K562 (cell line): ENCODE results near the gene NKAPL. TPM values are rescaled to one million over a fixed set of nuclear protein-coding genes. Genes with fewer than 3 reads are reported as not detected.

Source experiments
- CXXC5 ChIP-seq: fragments of 250-450 bp; sonication (Bioruptor Pico); IDR thresholded peaks from 2 replicates; pipeline ENCODE4 v1.8.0; 2022; ENCODE audit warnings: inconsistent platforms, mild to moderate bottlenecking, moderate library complexity
- ERF ChIP-seq: fragments of 450-650 bp; formaldehyde crosslinking; IDR thresholded peaks from 2 replicates; pipeline ENCODE4 v1.4.0; 2020; ENCODE audit warnings: mild to moderate bottlenecking, mixed read lengths
- IRF9 ChIP-seq: fragments of 450-650 bp; IDR thresholded peaks from 2 replicates; pipeline ENCODE4 v1.6.1; 2016; ENCODE audit warnings: missing biosample characterization, missing genetic modification characterization
- KLF16 ChIP-seq: IDR thresholded peaks from 2 replicates; pipeline ENCODE4 v1.6.1; 2016; ENCODE audit warnings: antibody characterized with exemption
- MAX ChIP-seq: sonication (generic); formaldehyde crosslinking; IDR thresholded peaks from 2 replicates; pipeline ENCODE4 v1.9.0; 2022; ENCODE audit warnings: mild to moderate bottlenecking, missing genetic modification reagents
- MED1 ChIP-seq: sonication (generic); formaldehyde crosslinking; IDR thresholded peaks from 2 replicates; pipeline ENCODE4 v1.8.1; 2023; ENCODE audit warnings: missing genetic modification reagents, borderline replicate concordance
- NONO ChIP-seq, 2 experiments: fragments of 200-400 bp in 1 of 2; fragments of 450-650 bp in 1 of 2; formaldehyde crosslinking in 1 of 2; IDR thresholded peaks; 2 replicates each; pipeline ENCODE4 v1.6.1; 2017; ENCODE audit warnings: low read depth in 2 of 2, mild to moderate bottlenecking in 2 of 2, moderate library complexity in 2 of 2, low read length in 1 of 2
- RBBP5 ChIP-seq: fragments of 200-600 bp; sonication (generic); IDR thresholded peaks from 2 replicates; pipeline ENCODE4 v1.6.1; 2012; ENCODE audit warnings: borderline replicate concordance, mild to moderate bottlenecking, low read length, control low read depth, inconsistent platforms; ENCODE audit not compliant: insufficient read depth, poor library complexity, severe bottlenecking
- RERE ChIP-seq: sonication (generic); formaldehyde crosslinking; IDR thresholded peaks from 2 replicates; pipeline ENCODE4 v1.8.0; 2023; ENCODE audit warnings: missing genetic modification reagents, mild to moderate bottlenecking, borderline replicate concordance
- STAT5B ChIP-seq: fragments of 250-450 bp; sonication (Bioruptor Pico); IDR thresholded peaks from 2 replicates; pipeline ENCODE4 v1.8.0; 2021; ENCODE audit warnings: mild to moderate bottlenecking, inconsistent platforms
- ZBTB1 ChIP-seq: sonication (generic); formaldehyde crosslinking; IDR thresholded peaks from 2 replicates; pipeline ENCODE4 v1.8.1; 2023; ENCODE audit warnings: missing genetic modification reagents, low read depth, mild to moderate bottlenecking, borderline replicate concordance
- ZNF197 ChIP-seq: fragments of 200-800 bp; sonication (Bioruptor generic); IDR thresholded peaks from 2 replicates; pipeline ENCODE4 v1.6.1; 2016; ENCODE audit warnings: low read depth, missing genetic modification characterization, missing compliant biosample characterization
- ZNF699 ChIP-seq: fragments of 250-450 bp; sonication (Bioruptor Pico); IDR thresholded peaks from 2 replicates; pipeline ENCODE4 v1.8.0; 2021; ENCODE audit warnings: mild to moderate bottlenecking, moderate library complexity; ENCODE audit not compliant: insufficient replicate concordance
- polyA plus RNA-seq, 8 experiments: library from polyadenylated mRNA; depleted of rRNA in 4 of 8; stranded (reverse) in 5 of 8; unstranded in 3 of 8; fragments of >200 nt; fragmentation: Nextera tagmentation in 2 of 8; fragmentation: Illumina TruSeq in 1 of 8; extraction: Ambion mirVana in 2 of 8; extraction: Trizol in 1 of 8; gene quantifications; 2 replicates each; pipeline versions ENCODE4 v1.2.1 to v1.2.3, GENCODE V29; 2011 to 2014; ENCODE audit warnings: inconsistent platforms in 1 of 8, missing spikeins in 1 of 8
- total RNA-seq, 7 experiments: library from RNA; depleted of rRNA in 6 of 7; stranded (reverse); fragments of >200 nt in 6 of 7; fragmentation: Illumina TruSeq in 2 of 7; extraction: Trizol in 2 of 7; gene quantifications; 2 replicates each; pipeline versions ENCODE4 v1.2.1 to v1.2.3, GENCODE V29; 2011 to 2021; ENCODE audit warnings: low replicate concordance in 1 of 7
- TF ChIP-seq, protein P1 (sequence below): fragments of 450-650 bp; IDR thresholded peaks from 2 replicates; pipeline ENCODE4 v1.6.1; 2016; ENCODE audit warnings: low read depth, mild to moderate bottlenecking, moderate library complexity
- TF ChIP-seq, protein P2 (sequence below): fragments of 450-650 bp; IDR thresholded peaks from 2 replicates; pipeline ENCODE4 v1.7.1; 2018; ENCODE audit warnings: mild to moderate bottlenecking, low read depth; ENCODE audit not compliant: partially characterized antibody

NKAPL gene
- total and polyA plus RNA-seq, 9 of the 15 experiments (the other 6 are each of a cell fraction or from before 2014, with no cell fraction given), result not detected

- TF ChIP-seq ZNF699 (CRISPR knock-in tag) (no peak), IRF9 (tag) (no peak), NONO (IDR thresholded peaks at IDR 0.05; ENCODE audit: low read depth in 2 of 2, low read length in 1 of 2) (0 out of 4 replicates have a peak, but pooled peaks of 1 of the 2 experiments have one; percentile 34), MED1 (no peak), ZNF197 (CRISPR knock-in tag) (no peak; the same call in 1 of the 2 replicates), STAT5B (CRISPR knock-in tag) (no peak), CXXC5 (CRISPR knock-in tag) (no peak), ERF (CRISPR knock-in tag) (0 out of 2 replicates have a peak, but pooled peaks have one; percentile 37), ZBTB1 (CRISPR knock-in tag) (no peak), RBBP5 (peak; percentile 80), KLF16 (no peak), RERE (CRISPR knock-in tag) (0 out of 2 replicates have a peak, but pooled peaks have one; percentile 48), MAX (CRISPR knock-in tag) (peak; percentile 88)
- TF ChIP-seq, protein P1, sequence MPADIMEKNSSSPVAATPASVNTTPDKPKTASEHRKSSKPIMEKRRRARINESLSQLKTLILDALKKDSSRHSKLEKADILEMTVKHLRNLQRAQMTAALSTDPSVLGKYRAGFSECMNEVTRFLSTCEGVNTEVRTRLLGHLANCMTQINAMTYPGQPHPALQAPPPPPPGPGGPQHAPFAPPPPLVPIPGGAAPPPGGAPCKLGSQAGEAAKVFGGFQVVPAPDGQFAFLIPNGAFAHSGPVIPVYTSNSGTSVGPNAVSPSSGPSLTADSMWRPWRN, result peak; percentile 45; the same call in 1 of the 2 replicates
- TF ChIP-seq, protein P2, sequence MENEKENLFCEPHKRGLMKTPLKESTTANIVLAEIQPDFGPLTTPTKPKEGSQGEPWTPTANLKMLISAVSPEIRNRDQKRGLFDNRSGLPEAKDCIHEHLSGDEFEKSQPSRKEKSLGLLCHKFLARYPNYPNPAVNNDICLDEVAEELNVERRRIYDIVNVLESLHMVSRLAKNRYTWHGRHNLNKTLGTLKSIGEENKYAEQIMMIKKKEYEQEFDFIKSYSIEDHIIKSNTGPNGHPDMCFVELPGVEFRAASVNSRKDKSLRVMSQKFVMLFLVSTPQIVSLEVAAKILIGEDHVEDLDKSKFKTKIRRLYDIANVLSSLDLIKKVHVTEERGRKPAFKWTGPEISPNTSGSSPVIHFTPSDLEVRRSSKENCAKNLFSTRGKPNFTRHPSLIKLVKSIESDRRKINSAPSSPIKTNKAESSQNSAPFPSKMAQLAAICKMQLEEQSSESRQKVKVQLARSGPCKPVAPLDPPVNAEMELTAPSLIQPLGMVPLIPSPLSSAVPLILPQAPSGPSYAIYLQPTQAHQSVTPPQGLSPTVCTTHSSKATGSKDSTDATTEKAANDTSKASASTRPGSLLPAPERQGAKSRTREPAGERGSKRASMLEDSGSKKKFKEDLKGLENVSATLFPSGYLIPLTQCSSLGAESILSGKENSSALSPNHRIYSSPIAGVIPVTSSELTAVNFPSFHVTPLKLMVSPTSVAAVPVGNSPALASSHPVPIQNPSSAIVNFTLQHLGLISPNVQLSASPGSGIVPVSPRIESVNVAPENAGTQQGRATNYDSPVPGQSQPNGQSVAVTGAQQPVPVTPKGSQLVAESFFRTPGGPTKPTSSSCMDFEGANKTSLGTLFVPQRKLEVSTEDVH, result peak; percentile 71
Measured at GRCh38 chr6:28212510-28213212, 46.4 kb upstream of the NKAPL start (continued).
